Activated naive CD8-positive, alpha-beta T cell treated with anti-CD3 and anti-CD28 coated beads, Interleukin-2, amount 10 ng/mL, durations not matched to agents 7 days and 5 days (primary cell): ENCODE measurements around the gene IRF9. TPM values are rescaled to one million over a fixed set of nuclear protein-coding genes. Genes with fewer than 3 reads are reported as not detected.
"Not testable (repeated sequence)": the region's sequence is repeated elsewhere in the genome, so short reads cannot be mapped to it uniquely, and the experiment has no call there.

ENCODE experiments used
- ATAC-seq: fragments of 150-1000 bp; cut with Tn5 transposase; one replicate; pipeline ENCODE4 v1.10.0; 2021; ENCODE audit warnings: low read depth, moderate library complexity
- POLR2A ChIA-PET: fragments of 350-600 bp; sonication (Branson Sonifier 250); formaldehyde crosslinking; loops from one replicate; lab custom pipeline; 2021; ENCODE audit warnings: antibody characterized with exemption; lab: Charles Lee
- DNase-seq: peaks from one replicate; pipeline ENCODE4 v3.0.0; 2021
- H3K27ac Mint-ChIP-seq: one replicate; pipeline ENCODE4 v1.8.0; 2022; ENCODE audit warnings: mild to moderate bottlenecking, mixed read lengths
- H3K27me3 Mint-ChIP-seq: one replicate; pipeline ENCODE4 v1.8.0; 2022; ENCODE audit warnings: mild to moderate bottlenecking, moderate library complexity, mixed read lengths
- H3K36me3 Mint-ChIP-seq: one replicate; pipeline ENCODE4 v1.8.0; 2021; ENCODE audit warnings: mild to moderate bottlenecking, mixed read lengths
- H3K4me1 Mint-ChIP-seq: one replicate; pipeline ENCODE4 v1.8.0; 2021; ENCODE audit warnings: mixed read lengths
- H3K4me3 Mint-ChIP-seq: one replicate; pipeline ENCODE4 v1.8.0; 2022; ENCODE audit warnings: mild to moderate bottlenecking, moderate library complexity, mixed read lengths
- H3K9me3 Mint-ChIP-seq: one replicate; pipeline ENCODE4 v1.8.0; 2021; ENCODE audit warnings: mixed read lengths
- total RNA-seq, 2 experiments: library from RNA; stranded (reverse); gene quantifications; one replicate each; pipeline ENCODE4 v1.2.3, GENCODE V29; 2021

The IRF9 gene
- total RNA-seq, 2 experiments from 2014 or later: 234 to 252 TPM

DNA sequence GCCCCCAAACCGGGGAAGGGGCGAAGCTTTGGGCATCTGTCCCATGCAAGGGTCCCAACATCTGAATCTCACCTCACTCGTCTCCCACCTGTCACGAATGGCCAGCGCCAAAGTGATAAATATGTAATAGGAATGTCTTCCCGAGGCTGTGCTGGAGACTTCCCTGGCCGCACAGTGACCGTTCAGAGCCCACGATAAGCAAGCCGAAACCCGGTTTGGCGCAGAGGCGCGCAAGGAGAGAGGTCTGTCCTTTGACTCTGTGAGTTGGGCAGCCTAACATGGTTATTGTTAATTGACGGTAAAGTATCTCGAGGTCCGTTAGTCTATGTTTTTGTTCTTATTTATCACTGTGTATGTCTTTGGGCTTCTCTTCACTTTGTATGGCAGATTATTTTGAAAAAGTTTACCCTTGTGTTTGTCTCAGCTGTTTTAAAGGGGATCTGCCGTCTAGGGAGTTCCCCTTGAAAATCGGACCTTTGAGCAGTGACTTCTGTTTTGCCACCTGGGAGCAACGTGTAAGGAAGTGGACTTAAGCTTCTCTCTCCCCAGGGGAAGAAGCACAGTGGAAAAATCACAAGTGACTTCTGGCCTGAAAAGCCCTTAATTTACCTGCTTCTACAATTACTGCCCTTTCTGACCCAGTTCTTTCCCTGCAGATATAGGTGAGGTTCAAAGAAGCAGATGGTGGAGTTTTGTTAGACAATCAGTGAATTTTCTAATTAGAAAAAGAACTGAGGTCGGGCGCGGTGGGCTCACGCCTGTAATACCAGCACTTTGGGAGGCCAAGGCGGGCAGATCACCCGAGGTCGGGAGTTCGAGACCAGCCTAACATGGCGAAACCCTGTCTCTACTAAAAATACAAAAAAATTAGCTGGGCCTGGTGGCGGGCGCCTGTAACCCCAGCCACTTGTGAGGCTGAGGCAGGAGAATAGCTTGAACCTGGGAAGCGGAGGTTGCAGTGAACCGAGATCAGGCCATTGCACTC is 35.3 kb downstream of the IRF9 start:
- POLR2A ChIA-PET: interaction anchor here (0.6 to 4.4 kb wide), 29 partner anchors 10 to 103 kb away, joined by 3 to 52 read pairs (median 7); partner anchors contain the start of genes CHMP4A, DCAF11, DHRS1 and EMC9
- peaks cover 42% of the 10 kb centered on the region for H3K4me1 Mint-ChIP-seq
- H3K27ac Mint-ChIP-seq: peak overlapping the region; percentile 96
- peaks cover 4% of the 10 kb centered on the region for H3K9me3 Mint-ChIP-seq
- ATAC-seq (peak; percentile 10), DNase-seq (no peak)
- peaks cover 46% of the 10 kb centered on the region for H3K36me3 Mint-ChIP-seq
- no peaks in the 10 kb centered on the region for H3K27me3 Mint-ChIP-seq
- peak overlapping the region; percentile 97 for H3K4me3 Mint-ChIP-seq

DNA sequence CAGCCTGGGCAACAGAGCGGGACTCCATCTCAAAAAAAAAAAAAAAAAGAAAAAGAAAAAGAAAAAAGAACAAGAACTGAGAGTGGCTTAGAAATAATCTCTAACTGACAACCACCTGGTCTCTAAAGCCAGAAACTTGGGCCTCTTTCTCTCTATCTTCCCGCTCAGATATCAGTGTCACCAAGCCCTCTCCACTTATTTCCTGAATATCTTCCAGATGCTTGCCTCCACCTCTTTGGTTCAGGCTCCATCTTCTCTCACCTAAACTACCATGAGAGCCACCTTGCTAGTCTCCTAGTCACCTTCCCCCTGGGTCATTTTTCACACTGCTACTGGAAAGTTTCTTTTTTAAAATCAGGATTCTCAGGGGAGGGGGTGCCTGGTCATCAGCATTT is 36.0 kb downstream of the IRF9 start:
- Mint-ChIP-seq H3K4me1 (peaks cover 41% of the 10 kb centered on the region), H3K36me3 (peaks cover 51% of the 10 kb centered on the region), H3K27me3 (no peaks in the 10 kb centered on the region), H3K27ac (peak overlapping the region; percentile 76), H3K4me3 (peak overlapping the region; percentile 97), H3K9me3 (peaks cover 8% of the 10 kb centered on the region)
- no peak for ATAC-seq
- DNase-seq: no peak
- POLR2A ChIA-PET: interaction anchor here (1.0 to 4.4 kb wide), 6 partner anchors 10 to 83 kb away, joined by 3 to 49 read pairs (median 10); partner anchors contain the start of genes DCAF11, IRF9, NRL and REC8

DNA sequence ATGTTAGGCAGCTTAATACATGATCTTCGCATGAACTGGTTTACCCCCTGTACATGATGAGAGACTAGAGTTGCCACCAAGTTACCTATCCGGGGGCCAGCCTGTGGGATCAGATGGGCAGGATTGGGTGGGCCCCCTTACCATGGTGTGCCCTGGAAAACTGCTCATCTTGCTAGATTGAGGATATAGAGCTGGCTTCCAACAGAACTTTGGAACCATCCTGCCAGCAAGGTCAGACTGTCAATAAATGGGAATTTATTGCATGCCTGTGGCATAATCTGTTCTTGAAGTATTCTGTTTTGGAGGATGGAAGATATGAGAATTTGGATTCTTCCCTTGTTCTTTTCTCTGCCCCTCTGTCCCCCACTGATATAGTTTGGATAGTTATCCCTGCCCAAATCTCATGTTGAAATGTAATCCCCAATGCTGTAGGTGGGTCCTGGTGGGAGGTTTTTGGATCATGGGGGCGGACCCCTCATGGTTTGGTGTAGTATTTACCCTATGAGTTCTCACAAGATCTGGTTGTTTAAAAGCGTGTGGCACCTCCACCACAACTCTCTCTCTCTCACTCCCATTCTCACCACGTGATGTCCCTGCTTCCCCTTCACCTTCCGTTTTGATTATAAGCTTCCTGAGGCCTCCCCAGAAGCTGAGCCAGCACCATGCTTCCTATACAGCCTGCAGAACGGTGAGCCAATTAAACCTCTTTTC is 37.9 kb downstream of the IRF9 start:
- peak overlapping the region; percentile 21 for H3K4me3 Mint-ChIP-seq
- no peak for DNase-seq
- H3K36me3 Mint-ChIP-seq: peaks cover 58% of the 10 kb centered on the region
- no peak for ATAC-seq
- peaks cover 31% of the 10 kb centered on the region for H3K4me1 Mint-ChIP-seq
- H3K9me3 Mint-ChIP-seq: peaks cover 18% of the 10 kb centered on the region
- H3K27ac Mint-ChIP-seq: peak overlapping the region; percentile 8
- no peaks in the 10 kb centered on the region for H3K27me3 Mint-ChIP-seq
- POLR2A ChIA-PET: interaction anchor here (0.8 to 2.2 kb wide), 3 partner anchors 8 to 84 kb away, joined by 3 to 8 read pairs (median 7); partner anchors contain the start of genes DCAF11 and NRL

DNA sequence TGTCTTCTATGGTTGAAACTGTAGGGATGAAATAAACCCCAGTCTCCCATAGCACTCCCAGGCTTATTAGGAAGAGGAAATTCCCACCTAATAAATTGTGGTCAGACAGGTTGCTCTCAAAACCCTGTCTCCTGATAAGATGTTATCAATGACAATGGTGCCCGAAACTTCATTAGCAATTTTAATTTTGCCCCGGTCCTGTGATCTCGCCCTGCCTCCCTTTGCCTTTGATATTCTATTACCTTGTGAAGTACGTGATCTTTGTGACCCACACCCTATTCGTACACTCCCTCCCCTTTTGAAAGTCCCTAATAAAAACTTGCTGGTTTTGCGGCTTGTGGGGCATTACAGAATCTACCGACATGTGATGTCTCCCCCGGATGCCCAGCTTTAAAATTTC is 41.5 kb downstream of the IRF9 start:
- Mint-ChIP-seq H3K9me3 (peaks cover 18% of the 10 kb centered on the region), H3K4me1 (peaks cover 19% of the 10 kb centered on the region), H3K36me3 (peaks cover 78% of the 10 kb centered on the region)
- POLR2A ChIA-PET: interaction anchor here (0.6 to 2.1 kb wide), 2 partner anchors 10 to 27 kb away, joined by 5 to 6 read pairs; partner anchors contain the start of gene CHMP4A
- H3K27me3 Mint-ChIP-seq, H3K27ac Mint-ChIP-seq, H3K4me3 Mint-ChIP-seq, DNase-seq, ATAC-seq: not testable (repeated sequence)

DNA sequence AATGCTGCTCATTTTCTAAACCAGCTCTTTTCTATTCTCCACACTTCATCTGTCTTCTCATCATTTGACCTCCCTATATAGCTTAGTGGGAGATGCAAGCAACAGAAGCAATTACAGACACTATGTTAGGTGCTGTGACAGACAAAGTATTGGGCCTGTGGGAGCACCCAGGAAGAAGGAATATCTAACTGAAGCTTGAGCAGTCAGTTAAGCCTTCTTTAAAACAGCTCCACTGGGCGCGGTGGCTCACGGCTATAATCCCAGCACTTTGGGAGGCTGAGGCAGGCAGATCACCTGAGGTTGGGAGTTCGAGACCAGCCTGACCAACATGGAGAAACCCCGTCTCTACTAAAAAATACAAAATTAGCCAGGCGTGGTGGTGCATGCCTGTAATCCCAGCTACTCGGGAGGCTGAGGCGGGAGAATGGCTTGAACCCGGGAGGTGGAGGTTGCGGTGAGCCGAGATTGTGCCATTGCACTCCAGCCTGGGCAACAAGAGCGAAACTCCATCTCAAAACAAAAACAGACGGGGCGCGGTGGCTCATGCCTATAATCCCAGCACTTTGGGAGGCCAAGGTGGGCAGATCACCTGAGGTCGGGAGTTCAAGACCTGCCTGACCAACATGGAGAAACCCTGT is 42.3 kb downstream of the IRF9 start:
- Mint-ChIP-seq H3K4me1 (peaks cover 15% of the 10 kb centered on the region), H3K36me3 (peaks cover 84% of the 10 kb centered on the region), H3K9me3 (peaks cover 18% of the 10 kb centered on the region)
- H3K4me3 Mint-ChIP-seq, H3K27ac Mint-ChIP-seq, DNase-seq, H3K27me3 Mint-ChIP-seq, ATAC-seq: not testable (repeated sequence)
- POLR2A ChIA-PET: interaction anchor here (2.1 kb wide), 1 partner anchor 9 kb away, joined by 6 read pairs; the partner anchor contains the start of gene CHMP4A

DNA sequence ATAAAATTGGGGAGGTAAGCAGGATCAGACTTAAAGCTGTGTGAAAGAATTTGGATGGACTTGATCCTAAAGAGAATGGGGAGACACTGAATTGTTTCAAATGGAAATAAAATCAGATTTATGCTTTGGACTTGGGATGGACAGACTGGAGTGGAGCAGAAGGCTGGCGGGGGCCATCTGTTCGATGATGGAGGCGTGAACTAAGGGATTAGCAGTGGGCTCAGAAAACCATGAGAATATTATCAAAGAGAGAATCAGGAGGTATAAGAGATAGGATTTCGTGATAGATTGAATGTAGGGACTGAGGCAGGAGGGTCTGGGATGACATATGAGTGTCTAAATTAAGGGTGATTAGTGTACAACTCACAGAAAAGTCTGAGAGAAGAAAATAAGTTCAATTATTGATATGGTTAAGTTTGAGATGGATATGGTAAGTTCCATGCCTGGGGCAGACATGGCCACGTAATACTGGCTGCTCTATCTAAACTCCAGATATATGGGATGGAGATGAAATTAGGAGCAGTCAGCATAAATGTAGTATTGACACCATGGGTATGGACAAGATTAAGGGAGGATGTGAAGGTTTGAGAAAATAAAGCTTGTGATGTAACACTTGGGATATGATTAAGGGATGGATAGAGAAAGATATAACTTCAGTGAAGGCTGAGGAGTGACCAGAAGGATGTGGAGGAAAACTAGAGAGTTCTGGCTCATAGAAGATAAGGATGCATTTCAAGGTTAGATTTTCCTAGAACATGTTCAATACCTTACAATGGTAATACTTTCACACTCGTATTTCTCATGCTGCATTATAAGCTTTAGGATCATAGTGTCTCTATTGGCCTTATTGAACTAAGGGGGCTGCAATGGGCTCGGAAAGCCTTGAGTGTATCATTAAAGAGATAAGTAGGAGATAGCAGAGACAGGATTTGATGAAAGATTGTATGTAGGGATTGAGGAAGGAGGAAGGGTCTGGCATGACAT is 43.4 kb downstream of the IRF9 start:
- peaks cover 79% of the 10 kb centered on the region for H3K36me3 Mint-ChIP-seq
- H3K9me3 Mint-ChIP-seq: peaks cover 15% of the 10 kb centered on the region
- H3K4me1 Mint-ChIP-seq: peaks cover 11% of the 10 kb centered on the region
- no peak overlapping the region for H3K27ac Mint-ChIP-seq
- no peaks in the 10 kb centered on the region for H3K27me3 Mint-ChIP-seq
- no peak for ATAC-seq
- POLR2A ChIA-PET: interaction anchor here (0.7 to 2.1 kb wide), 2 partner anchors 8 to 238 kb away, joined by 3 to 6 read pairs; partner anchors contain the start of genes CHMP4A and SDR39U1
- H3K4me3 Mint-ChIP-seq: no peak overlapping the region
- DNase-seq: no peak

DNA sequence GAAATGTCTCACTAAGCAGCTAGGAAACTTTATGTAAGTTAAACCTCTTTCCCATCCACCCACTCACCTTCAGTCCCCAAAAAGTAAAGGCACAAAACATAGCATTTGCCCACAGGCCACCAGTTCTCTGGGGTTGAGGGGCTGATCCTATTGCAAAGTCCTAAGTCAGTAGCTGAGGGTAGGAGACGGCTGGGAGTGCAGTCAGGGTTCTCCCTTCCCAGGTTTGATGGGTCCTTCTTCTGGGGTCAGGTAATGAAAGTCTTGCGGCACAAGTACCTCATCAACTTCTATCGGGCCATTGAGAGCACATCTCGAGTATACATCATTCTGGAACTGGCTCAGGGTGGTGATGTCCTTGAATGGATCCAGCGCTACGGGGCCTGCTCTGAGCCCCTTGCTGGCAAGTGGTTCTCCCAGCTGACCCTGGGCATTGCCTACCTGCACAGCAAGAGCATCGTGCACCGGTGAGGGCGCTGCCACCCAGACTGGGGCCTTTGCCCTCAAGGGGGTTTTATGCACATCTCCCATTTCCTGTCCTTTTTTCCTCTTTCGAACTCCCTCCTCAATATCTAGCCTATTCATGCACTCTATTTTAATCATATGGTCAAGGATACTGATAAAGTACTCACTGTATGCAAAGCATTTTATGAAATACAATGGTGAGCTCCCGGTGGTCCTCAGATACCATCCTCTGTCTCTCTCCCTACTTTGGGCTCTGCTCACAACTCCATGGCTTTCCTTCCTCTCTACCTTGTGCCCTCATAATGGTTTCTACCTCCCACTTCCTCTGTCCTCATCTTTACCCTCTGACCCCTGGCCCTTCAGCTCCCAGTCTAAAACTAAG is 45.4 kb downstream of the IRF9 start:
- H3K4me3 Mint-ChIP-seq: no peak overlapping the region
- no peaks in the 10 kb centered on the region for H3K27me3 Mint-ChIP-seq
- DNase-seq (no peak), ATAC-seq (no peak)
- no peak overlapping the region for H3K27ac Mint-ChIP-seq
- H3K4me1 Mint-ChIP-seq: peaks cover 19% of the 10 kb centered on the region
- POLR2A ChIA-PET: interaction anchor here (1.0 to 1.7 kb wide), 3 partner anchors 8 to 22 kb away, joined by 3 to 8 read pairs (median 7); partner anchors contain the start of gene TM9SF1
- peaks cover 75% of the 10 kb centered on the region for H3K36me3 Mint-ChIP-seq
- peaks cover 13% of the 10 kb centered on the region for H3K9me3 Mint-ChIP-seq

DNA sequence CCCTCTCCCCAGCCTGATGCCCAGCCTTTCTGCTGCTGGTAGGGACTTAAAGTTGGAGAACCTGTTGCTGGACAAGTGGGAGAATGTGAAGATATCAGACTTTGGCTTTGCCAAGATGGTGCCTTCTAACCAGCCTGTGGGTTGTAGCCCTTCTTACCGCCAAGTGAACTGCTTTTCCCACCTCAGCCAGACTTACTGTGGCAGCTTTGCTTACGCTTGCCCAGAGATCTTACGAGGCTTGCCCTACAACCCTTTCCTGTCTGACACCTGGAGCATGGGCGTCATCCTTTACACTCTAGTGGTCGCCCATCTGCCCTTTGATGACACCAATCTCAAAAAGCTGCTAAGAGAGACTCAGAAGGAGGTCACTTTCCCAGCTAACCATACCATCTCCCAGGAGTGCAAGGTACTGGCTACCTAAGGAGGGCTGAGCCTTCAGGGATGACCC is 46.1 kb downstream of the IRF9 start:
- Mint-ChIP-seq H3K4me1 (peaks cover 24% of the 10 kb centered on the region), H3K4me3 (no peak overlapping the region), H3K36me3 (peaks cover 72% of the 10 kb centered on the region), H3K27ac (no peak overlapping the region), H3K27me3 (no peaks in the 10 kb centered on the region), H3K9me3 (peaks cover 9% of the 10 kb centered on the region)
- POLR2A ChIA-PET: interaction anchor here (1.0 to 1.7 kb wide), 2 partner anchors 9 to 21 kb away, joined by 3 to 8 read pairs; no protein-coding TSS in a partner anchor
- DNase-seq: no peak
- no peak for ATAC-seq

DNA sequence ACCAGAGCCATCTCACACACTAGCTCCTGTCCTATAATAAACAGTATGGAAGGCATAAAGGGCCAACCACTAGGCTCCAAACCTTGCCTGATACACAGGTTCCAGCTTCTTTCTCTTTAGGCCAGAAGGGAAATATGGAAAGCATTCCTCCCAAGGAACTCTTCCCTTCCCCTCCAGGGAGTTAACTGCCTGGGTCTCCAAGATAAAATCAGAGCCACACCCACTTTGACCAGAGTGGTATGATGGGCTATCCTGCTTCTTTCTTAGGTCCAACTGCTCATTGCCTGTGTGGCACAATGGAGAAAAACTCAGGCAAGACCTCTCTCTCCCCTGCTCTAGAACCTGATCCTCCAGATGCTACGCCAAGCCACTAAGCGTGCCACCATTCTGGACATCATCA is 46.6 kb downstream of the IRF9 start:
- POLR2A ChIA-PET: interaction anchor here (0.6 to 1.7 kb wide), 3 partner anchors 9 to 48 kb away, joined by 3 to 8 read pairs (median 3); no protein-coding TSS in a partner anchor
- DNase-seq: no peak
- Mint-ChIP-seq H3K9me3 (peaks cover 7% of the 10 kb centered on the region), H3K27ac (no peak overlapping the region), H3K4me3 (no peak overlapping the region), H3K36me3 (peaks cover 69% of the 10 kb centered on the region), H3K27me3 (no peaks in the 10 kb centered on the region), H3K4me1 (peaks cover 26% of the 10 kb centered on the region)
- no peak for ATAC-seq

DNA sequence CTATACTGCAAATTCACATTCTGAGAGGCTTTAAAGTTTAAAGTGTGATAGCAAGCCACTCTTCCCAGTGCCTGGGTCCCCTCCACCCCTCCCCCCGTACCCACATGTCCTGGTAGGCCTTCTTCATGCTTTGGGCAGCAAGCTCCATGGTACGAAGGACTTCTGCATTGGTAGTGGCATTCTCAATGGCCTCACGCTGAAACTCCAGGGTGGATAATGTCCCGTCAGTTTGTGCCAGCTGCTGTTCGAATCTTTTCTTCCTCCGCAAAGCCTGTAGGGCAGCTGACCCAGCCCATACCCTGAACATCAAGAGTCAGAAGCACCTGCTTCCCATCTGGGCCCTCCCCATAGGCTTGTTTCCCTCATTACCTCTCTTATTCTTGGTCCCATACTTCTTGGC is 50.2 kb downstream of the IRF9 start:
- no peak for DNase-seq
- ATAC-seq: no peak
- H3K4me1 Mint-ChIP-seq: peaks cover 48% of the 10 kb centered on the region
- H3K36me3 Mint-ChIP-seq: peaks cover 45% of the 10 kb centered on the region
- H3K9me3 Mint-ChIP-seq: no peaks in the 10 kb centered on the region
- no peaks in the 10 kb centered on the region for H3K27me3 Mint-ChIP-seq
- peak overlapping the region; percentile 50 for H3K27ac Mint-ChIP-seq
- H3K4me3 Mint-ChIP-seq: no peak overlapping the region
- POLR2A ChIA-PET: interaction anchor here (1.2 to 4.4 kb wide), 4 partner anchors 16 to 116 kb away, joined by 4 to 57 read pairs (median 42); partner anchors contain the start of genes IRF9, TINF2 and TM9SF1
